Small intestine (tissue), 16 donors: Measurements from ENCODE around the gene VASH1. TPM values are rescaled to one million over a fixed set of nuclear protein-coding genes. Genes with fewer than 3 reads are reported as not detected.

Experiments
- DNase-seq, 2 donors: peaks; one replicate each; pipeline versions ENCODE4 v3.0.0 to v3.0.0-alpha.2; 2013
- FAIRE-seq: peaks from 2 replicates; lab custom pipeline; 2012; peaks lifted over from hg19 to GRCh38; lab: Jason Lieb, UNC
- H3K27ac ChIP-seq, 3 donors: one replicate each; pipeline ENCODE4 v1.5.1; 2013; ENCODE audit warnings: low read length in 2 of 3, mild to moderate bottlenecking in 2 of 3, control low read depth in 1 of 3, inconsistent platforms in 1 of 3, low read depth in 1 of 3, moderate library complexity in 1 of 3
- H3K27me3 ChIP-seq, 3 donors: one replicate each; pipeline ENCODE4 v1.6.1; 2013; ENCODE audit warnings: low read length in 3 of 3, inconsistent platforms in 1 of 3; ENCODE audit not compliant: control insufficient read depth in 3 of 3, insufficient read depth in 3 of 3
- H3K36me3 ChIP-seq, 3 donors: one replicate each; pipeline ENCODE4 v1.6.1; 2013; ENCODE audit warnings: low read length in 3 of 3, inconsistent platforms in 1 of 3, low read depth in 1 of 3, mild to moderate bottlenecking in 1 of 3, moderate library complexity in 1 of 3; ENCODE audit not compliant: control insufficient read depth in 3 of 3, insufficient read depth in 2 of 3
- H3K4me1 ChIP-seq, 3 donors: one replicate each; pipeline ENCODE4 v1.6.1; 2013; ENCODE audit warnings: low read length in 2 of 3, inconsistent platforms in 1 of 3, low read depth in 1 of 3, mild to moderate bottlenecking in 1 of 3, moderate library complexity in 1 of 3; ENCODE audit not compliant: control insufficient read depth in 3 of 3, insufficient read depth in 2 of 3
- H3K4me3 ChIP-seq, 3 donors: one replicate each; pipeline ENCODE4 v1.5.1; 2013; ENCODE audit warnings: low read length in 3 of 3, control low read depth in 1 of 3, inconsistent platforms in 1 of 3, low read depth in 1 of 3, mild to moderate bottlenecking in 1 of 3, moderate library complexity in 1 of 3
- H3K9me3 ChIP-seq, 2 donors: one replicate each; pipeline ENCODE4 v1.6.1; 2013; ENCODE audit warnings: low read depth in 1 of 2, low read length in 1 of 2; ENCODE audit not compliant: control insufficient read depth in 2 of 2, insufficient read depth in 1 of 2
- WGBS, 3 donors: extraction: QIAGEN DNeasy Blood & Tissue Kit; methylation state at CpG; one replicate each; pipeline ENCODE4 v1.1.7; 2013; 5-methylcytosine and 5-hydroxymethylcytosine counted together
- long read RNA-seq, 10 donors: transcript quantifications; one replicate each; lab custom pipeline, GENCODE V29; 2026
- polyA plus RNA-seq, 4 donors: library from polyadenylated mRNA; stranded (reverse) in 3 of 4; unstranded in 1 of 4; fragments of 200-250 nt in 3 of 4; fragments of 120-200 nt in 1 of 4; gene quantifications; one replicate each; pipeline versions ENCODE4 v1.2.1 to v1.2.3, GENCODE V29; 2013
- donor health status: healthy with polysubstance abuse.
- donor health status: control.
- donor health status: control.
- donor health status: Bipolar disorder and iron deficiency.
- donor health status: healthy.

VASH1 gene
- 10 to 100 TPM in 1 of 4 donors, 1 to 10 TPM in 3; 1.3 to 10.8 (median 5.3) TPM for polyA plus RNA-seq
- long read RNA-seq, donor 1 = 0 reads
- long read RNA-seq, donor 2 = 0 reads
- long read RNA-seq, donor 3, partial matches to known transcripts = 10 of 10 reads
- long read RNA-seq, donor 3, other reads (novel, unspliced or antisense) = 0 of 10 reads
- long read RNA-seq, donor 4 = 0 reads
- long read RNA-seq, donor 5 = 0 reads
- long read RNA-seq, donor 6, partial matches to known transcripts = 10 of 11 reads
- long read RNA-seq, donor 6, other reads (novel, unspliced or antisense) = 0 of 11 reads
- long read RNA-seq, donor 7 = 0 reads
- long read RNA-seq, donor 8, full-length matches to known transcripts = 1 of 1 reads
- long read RNA-seq, donor 8, partial matches to known transcripts = 0 of 1 reads
- long read RNA-seq, donor 8, other reads (novel, unspliced or antisense) = 0 of 1 reads
- long read RNA-seq, donor 9 = 0 reads
- long read RNA-seq, donor 10, full-length matches to known transcripts = 7 of 7 reads
- long read RNA-seq, donor 10, partial matches to known transcripts = 0 of 7 reads
- long read RNA-seq, donor 10, other reads (novel, unspliced or antisense) = 0 of 7 reads

DNA sequence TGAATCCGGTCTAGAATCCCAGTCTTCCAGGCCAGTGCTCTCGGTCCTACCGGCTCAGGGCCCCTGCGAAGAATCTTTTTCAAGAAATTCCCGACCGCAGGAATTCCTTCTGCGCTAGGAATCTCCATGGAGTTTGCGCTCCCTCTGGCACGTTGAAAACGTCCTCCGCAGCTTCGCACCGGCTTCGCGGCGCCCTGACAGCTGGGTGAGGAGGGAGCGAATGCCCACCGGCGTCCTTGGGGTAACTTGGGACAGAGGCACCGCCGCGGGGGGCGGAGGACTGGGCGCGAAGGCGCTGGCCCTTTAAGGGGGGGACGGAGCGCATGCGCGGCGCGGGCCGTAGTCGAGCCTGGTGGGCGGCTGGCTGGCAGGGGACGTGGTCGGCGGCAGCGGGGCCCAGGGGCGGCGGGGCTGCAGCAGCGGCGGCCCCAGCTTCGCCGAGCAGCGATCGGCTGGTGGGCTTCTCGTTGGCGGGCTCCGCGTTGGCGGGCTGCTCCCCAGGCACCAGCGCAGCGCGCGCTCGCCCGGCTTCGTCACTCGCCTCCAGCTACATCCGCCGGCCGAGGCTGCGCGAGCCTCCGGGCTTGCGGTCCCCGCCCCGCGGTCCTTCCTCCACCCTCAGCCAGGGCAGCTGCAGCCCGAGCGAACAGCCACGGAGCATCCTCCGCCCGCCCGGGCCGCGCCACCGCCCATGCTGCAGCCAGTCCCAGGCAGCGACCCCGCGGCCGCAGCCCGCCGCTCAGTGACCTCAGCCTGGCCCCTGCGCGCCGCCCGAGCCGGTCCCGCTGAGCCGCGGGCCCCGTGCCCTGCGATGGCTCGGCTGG is at the start of gene VASH1:
Gene VASH1, plus strand, starts transcription at position 333 of the 824 bp plus-strand sequence. CDS start 1,354 bp downstream, outside the sequence.
- H3K27ac ChIP-seq = peak within 1 kb of the TSS in 2 of 3 donors; percentile 22 to 45
- 1 to 2% (median 1%) methylated on average over 49 to 96 of the region's 96 CpGs for WGBS, 3 donors
- H3K4me3 ChIP-seq = peak within 1 kb of the TSS; percentile 41 to 56 (median 50)
- peaks cover 0 to 5% (median 0%) of the 10 kb centered on the region in 3 donors for H3K36me3 ChIP-seq
- H3K27me3 ChIP-seq = peaks cover 0 to 33% (median 0%) of the 10 kb centered on the region in 3 donors
- FAIRE-seq (no peak), DNase-seq (peak; percentile 38 to 67)
- H3K4me1 ChIP-seq = peaks cover 0 to 6% (median 0%) of the 10 kb centered on the region in 3 donors
- H3K9me3 ChIP-seq = no peaks in the 10 kb centered on the region

DNA sequence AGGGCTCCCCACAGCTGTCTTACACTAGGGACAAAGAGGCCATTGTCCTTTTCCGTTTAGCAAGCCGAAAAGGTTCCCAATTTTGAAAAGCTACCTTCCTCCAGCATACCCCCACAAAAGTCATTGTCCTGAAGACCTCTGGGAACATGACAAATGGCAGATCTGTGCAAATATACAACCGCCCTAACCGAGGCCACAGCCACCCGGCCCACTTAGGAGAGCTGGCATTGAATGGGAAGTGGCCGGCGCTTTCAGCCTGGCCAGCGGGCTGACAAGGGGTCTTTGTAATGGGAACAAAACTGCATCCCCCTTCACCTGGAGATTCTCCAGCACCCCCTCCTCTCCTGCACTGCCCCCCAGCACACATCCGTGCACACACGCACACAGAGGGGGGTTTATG is 48.1 kb upstream of the VASH1 start:
- Histone ChIP-seq H3K36me3 (no peaks in the 10 kb centered on the region), H3K4me1 (no peaks in the 10 kb centered on the region), H3K27ac (no peak overlapping the region), H3K4me3 (no peak overlapping the region), H3K9me3 (no peaks in the 10 kb centered on the region), H3K27me3 (no peaks in the 10 kb centered on the region)
- DNase-seq (no peak), FAIRE-seq (no peak)
- WGBS, 3 donors = 79 to 82% (median 80%) methylated on average over 10 of the region's 10 CpGs

DNA sequence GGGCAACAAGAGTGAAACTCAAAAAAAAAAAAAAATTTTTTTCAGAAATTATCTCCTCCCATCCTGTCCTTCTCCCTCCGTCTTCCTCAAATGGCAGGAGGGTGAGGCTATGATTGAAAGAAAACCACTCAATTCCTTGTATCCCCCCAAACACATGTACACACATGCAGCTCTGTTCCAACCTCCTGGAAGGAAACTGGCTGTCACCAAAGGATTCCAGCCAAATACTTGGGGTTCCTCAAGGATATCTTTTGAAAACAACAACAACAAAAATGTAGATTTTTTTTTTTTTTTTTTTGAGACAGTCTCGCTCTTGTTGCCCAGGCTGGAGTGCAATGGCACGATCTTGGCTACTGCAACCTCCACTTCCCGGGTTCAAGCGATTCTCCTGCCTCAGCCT is 46.8 kb upstream of the VASH1 start:
- no peaks in the 10 kb centered on the region for H3K9me3 ChIP-seq
- WGBS, 3 donors = 91 to 95% (median 94%) methylated on average over 5 of the region's 5 CpGs
- FAIRE-seq (no peak), DNase-seq (no peak)
- no peak overlapping the region for H3K4me3 ChIP-seq
- H3K27ac ChIP-seq = no peak overlapping the region
- H3K36me3 ChIP-seq = no peaks in the 10 kb centered on the region
- no peaks in the 10 kb centered on the region for H3K27me3 ChIP-seq
- no peaks in the 10 kb centered on the region for H3K4me1 ChIP-seq

DNA sequence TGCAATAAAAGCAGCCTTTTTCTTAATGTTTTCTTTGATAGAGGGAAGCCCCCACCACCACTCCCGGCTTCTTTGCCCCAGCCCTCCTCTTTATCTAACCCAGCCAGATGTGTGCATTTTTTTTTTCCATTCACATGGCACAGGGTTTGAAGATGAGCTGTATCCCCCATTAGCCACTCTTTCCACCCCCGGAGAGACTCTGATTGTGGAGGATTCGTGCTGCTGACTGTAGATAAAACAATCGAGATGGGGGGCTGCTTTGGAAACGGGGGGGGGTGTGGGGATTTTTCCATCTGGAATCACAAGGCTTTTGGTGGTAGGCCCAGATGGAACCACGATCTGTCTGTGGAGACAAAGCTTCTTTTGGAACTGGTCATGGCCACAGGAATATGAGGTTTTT is 46.2 kb upstream of the VASH1 start:
- Histone ChIP-seq H3K27ac (no peak overlapping the region), H3K36me3 (no peaks in the 10 kb centered on the region), H3K4me3 (no peak overlapping the region), H3K9me3 (no peaks in the 10 kb centered on the region), H3K4me1 (no peaks in the 10 kb centered on the region), H3K27me3 (no peaks in the 10 kb centered on the region)
- DNase-seq (no peak), FAIRE-seq (no peak)
- WGBS, 3 donors = 58 to 64% (median 58%) methylated on average over 6 of the region's 6 CpGs

DNA sequence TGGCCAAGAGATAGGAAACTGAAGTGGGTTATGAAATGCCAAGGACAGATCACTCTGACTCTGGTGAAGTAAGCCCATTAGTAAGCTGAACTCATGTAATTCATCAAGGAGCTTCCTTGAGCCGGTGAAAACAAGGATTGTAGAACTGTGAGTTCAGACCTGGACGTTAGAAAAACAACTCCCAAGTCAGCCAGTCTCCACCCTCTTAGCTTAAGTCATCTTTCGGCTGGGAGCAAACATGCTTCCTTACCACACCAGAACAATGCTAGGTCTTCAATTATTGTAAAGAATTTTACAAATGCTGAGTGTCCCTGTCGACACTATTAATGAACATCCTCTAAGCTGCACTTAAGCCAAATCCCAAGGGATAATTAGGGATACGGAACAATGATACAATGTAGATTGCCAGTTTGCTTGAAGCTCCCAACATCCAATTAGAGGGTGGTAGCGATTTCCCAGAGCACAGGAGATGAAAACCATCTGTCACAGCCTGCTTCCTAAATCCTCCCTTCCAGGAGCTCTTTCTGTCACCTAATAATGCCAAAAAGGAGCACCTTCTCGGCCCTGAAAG is 45.7 kb upstream of the VASH1 start:
- Histone ChIP-seq H3K36me3 (no peaks in the 10 kb centered on the region), H3K9me3 (no peaks in the 10 kb centered on the region), H3K4me3 (no peak overlapping the region), H3K27me3 (no peaks in the 10 kb centered on the region), H3K4me1 (no peaks in the 10 kb centered on the region), H3K27ac (peak overlapping the region in 1 of 3 donors; percentile 52)
- FAIRE-seq (no peak), DNase-seq (no peak)
- 53 to 57% (median 55%) methylated on average over 7 of the region's 7 CpGs for WGBS, 3 donors

DNA sequence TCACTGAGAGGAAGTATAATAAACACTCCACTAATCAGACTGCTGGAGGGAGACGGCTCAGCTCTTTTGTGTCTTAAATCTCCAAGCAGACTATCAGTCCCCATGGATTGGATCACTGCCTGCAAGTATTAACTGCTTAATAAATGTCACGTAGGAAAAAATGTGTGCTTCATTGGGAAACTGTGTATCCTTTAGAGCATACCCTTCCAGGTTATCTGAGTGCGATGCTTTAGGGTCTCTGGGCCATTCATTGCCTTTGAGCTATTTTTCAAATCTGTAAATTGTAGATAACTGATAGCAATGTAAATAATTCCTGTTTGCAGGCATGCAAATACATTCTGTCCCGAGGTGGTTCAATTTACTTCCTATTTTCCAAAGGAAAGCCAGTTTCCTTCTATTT is 45.0 kb upstream of the VASH1 start:
- Histone ChIP-seq H3K4me1 (no peaks in the 10 kb centered on the region), H3K4me3 (no peak overlapping the region), H3K27me3 (no peaks in the 10 kb centered on the region), H3K27ac (no peak overlapping the region), H3K9me3 (no peaks in the 10 kb centered on the region), H3K36me3 (no peaks in the 10 kb centered on the region)
- WGBS, 3 donors = 48 to 49% (median 48%) methylated on average over 4 of the region's 4 CpGs
- DNase-seq = no peak
- FAIRE-seq = no peak

DNA sequence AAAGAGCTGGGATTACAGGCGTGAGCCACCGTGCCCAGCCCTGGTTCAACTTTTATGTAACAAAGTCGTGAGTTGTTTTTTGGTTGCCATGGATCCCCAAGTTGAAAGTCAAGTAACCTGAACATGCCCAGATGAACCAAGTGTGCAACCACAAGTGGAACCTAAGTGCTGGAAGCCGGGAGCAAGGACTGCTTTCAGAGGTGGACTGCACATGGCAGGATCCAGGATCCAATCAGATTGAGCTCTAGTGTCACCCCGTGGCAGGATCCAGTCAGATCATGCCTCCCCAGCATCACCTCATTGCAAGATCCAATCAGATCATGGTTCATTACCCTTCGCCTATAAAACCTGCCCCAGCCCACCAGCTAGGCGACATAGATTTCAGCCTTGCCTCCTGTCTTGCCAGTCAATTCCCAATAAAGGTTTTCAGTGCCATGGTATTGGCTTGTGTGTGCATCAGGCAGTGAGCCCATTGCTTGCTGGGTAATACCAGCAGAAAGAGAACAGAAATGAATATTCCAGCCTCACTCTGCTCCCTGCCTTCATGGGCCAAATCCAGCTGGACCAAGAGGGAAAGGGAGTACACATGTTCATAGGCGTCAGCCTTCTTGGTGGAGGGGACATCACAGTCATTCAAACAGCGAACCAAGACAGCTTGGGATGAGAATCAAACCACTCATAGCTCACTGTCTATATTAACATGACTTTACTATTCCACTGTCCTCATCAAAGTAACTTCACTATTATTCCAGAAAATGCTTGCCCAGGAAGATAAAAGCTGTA is 43.6 kb upstream of the VASH1 start:
- no peak overlapping the region for H3K4me3 ChIP-seq
- H3K36me3 ChIP-seq = no peaks in the 10 kb centered on the region
- H3K27me3 ChIP-seq = no peaks in the 10 kb centered on the region
- WGBS, 3 donors = 83 to 89% (median 86%) methylated on average over 9 of the region's 9 CpGs
- H3K27ac ChIP-seq = no peak overlapping the region
- DNase-seq (no peak), FAIRE-seq (no peak)
- no peaks in the 10 kb centered on the region for H3K4me1 ChIP-seq
- H3K9me3 ChIP-seq = no peaks in the 10 kb centered on the region
